WTC11 (cell line): ENCODE results near the gene ATG7.

Experiments
- ATF2 ChIP-seq: sonication (generic); formaldehyde crosslinking; IDR thresholded peaks from 2 replicates; pipeline ENCODE4 v1.8.1; 2022; ENCODE audit warnings: low read depth, missing genetic modification reagents, borderline replicate concordance
- CBFB ChIP-seq: sonication (generic); formaldehyde crosslinking; IDR thresholded peaks from 2 replicates; pipeline ENCODE4 v1.8.1; 2022; ENCODE audit warnings: mild to moderate bottlenecking, low read depth, missing genetic modification reagents
- CREM ChIP-seq: sonication (generic); formaldehyde crosslinking; IDR thresholded peaks from 2 replicates; pipeline ENCODE4 v1.8.1; 2022; ENCODE audit warnings: mild to moderate bottlenecking, missing genetic modification reagents, moderate library complexity
- FOXP1 ChIP-seq: sonication (generic); formaldehyde crosslinking; IDR thresholded peaks from 2 replicates; pipeline ENCODE4 v1.8.0; 2022; ENCODE audit warnings: missing genetic modification reagents, mild to moderate bottlenecking, moderate library complexity, borderline replicate concordance
- GTF2I ChIP-seq: fragments of 250-450 bp; sonication (Bioruptor Pico); conservative IDR thresholded peaks from 2 replicates; pipeline ENCODE4 v1.4.0; 2021; ENCODE audit warnings: mild to moderate bottlenecking
- JUN ChIP-seq: sonication (generic); formaldehyde crosslinking; IDR thresholded peaks from 2 replicates; pipeline ENCODE4 v1.8.0; 2023; ENCODE audit warnings: mild to moderate bottlenecking, missing genetic modification reagents
- KAT7 ChIP-seq: sonication (generic); formaldehyde crosslinking; IDR thresholded peaks from 2 replicates; pipeline ENCODE4 v1.8.1; 2023; ENCODE audit warnings: missing genetic modification reagents, mild to moderate bottlenecking, borderline replicate concordance
- NR2C2 ChIP-seq: sonication (generic); formaldehyde crosslinking; IDR thresholded peaks from 2 replicates; pipeline ENCODE4 v1.8.0; 2022; ENCODE audit warnings: mild to moderate bottlenecking, missing genetic modification reagents
- TEAD4 ChIP-seq: sonication (generic); formaldehyde crosslinking; IDR thresholded peaks from 2 replicates; pipeline ENCODE4 v1.8.0; 2022; ENCODE audit warnings: mild to moderate bottlenecking, missing genetic modification reagents
- USF2 ChIP-seq: sonication (generic); formaldehyde crosslinking; IDR thresholded peaks from 2 replicates; pipeline ENCODE4 v1.8.1; 2023; ENCODE audit warnings: mild to moderate bottlenecking, missing genetic modification reagents, moderate library complexity
- ZBTB43 ChIP-seq: sonication (generic); formaldehyde crosslinking; IDR thresholded peaks from 2 replicates; pipeline ENCODE4 v1.8.1; 2023; ENCODE audit warnings: mild to moderate bottlenecking, missing genetic modification reagents
- ZMAT4 ChIP-seq: fragments of 250-450 bp; sonication (Bioruptor Pico); IDR thresholded peaks from 2 replicates; pipeline ENCODE4 v1.9.0; 2021; ENCODE audit warnings: mild to moderate bottlenecking
- TF ChIP-seq, protein P1 (sequence below): fragments of 200-600 bp; IDR thresholded peaks from 2 replicates; pipeline ENCODE4 v1.8.0; 2022; ENCODE audit warnings: antibody characterized with exemption

DNA sequence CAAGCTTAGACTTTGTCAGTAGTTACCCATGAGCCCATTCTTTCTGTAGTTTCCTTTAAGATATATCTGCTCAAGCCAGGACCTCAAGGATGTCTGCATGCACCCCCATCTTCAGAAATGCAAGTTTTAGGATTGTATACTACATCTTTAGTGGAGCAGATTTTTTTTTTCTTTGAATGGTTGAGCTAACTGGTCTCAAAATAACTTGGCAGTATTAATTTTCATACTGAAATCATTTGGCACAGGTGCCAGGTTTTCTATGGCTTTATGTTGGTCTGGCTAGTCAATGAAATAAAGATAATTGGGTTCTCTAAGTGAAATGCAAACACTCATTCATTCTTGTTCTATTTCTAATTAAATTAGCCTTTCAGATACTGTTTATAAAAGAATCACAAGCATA, 108.9 kb downstream of the ATG7 start:
- TF ChIP-seq CREM (CRISPR knock-in tag) (no peak), KAT7 (CRISPR knock-in tag) (no peak), FOXP1 (CRISPR knock-in tag) (no peak), ZMAT4 (CRISPR knock-in tag) (no peak), USF2 (CRISPR knock-in tag) (no peak), NR2C2 (CRISPR knock-in tag) (no peak), TEAD4 (CRISPR knock-in tag) (no peak), ATF2 (no peak), GTF2I (CRISPR knock-in tag) (no peak), ZBTB43 (CRISPR knock-in tag) (no peak), CBFB (CRISPR knock-in tag) (no peak), JUN (CRISPR knock-in tag) (no peak)
- TF ChIP-seq, protein P1, sequence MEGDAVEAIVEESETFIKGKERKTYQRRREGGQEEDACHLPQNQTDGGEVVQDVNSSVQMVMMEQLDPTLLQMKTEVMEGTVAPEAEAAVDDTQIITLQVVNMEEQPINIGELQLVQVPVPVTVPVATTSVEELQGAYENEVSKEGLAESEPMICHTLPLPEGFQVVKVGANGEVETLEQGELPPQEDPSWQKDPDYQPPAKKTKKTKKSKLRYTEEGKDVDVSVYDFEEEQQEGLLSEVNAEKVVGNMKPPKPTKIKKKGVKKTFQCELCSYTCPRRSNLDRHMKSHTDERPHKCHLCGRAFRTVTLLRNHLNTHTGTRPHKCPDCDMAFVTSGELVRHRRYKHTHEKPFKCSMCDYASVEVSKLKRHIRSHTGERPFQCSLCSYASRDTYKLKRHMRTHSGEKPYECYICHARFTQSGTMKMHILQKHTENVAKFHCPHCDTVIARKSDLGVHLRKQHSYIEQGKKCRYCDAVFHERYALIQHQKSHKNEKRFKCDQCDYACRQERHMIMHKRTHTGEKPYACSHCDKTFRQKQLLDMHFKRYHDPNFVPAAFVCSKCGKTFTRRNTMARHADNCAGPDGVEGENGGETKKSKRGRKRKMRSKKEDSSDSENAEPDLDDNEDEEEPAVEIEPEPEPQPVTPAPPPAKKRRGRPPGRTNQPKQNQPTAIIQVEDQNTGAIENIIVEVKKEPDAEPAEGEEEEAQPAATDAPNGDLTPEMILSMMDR, result no peak
